Ovary (tissue), 3 donors: ENCODE measurements around the gene AP3S2.

Source experiments
- EP300 ChIP-seq: sonication (generic); formaldehyde crosslinking; IDR thresholded peaks from one replicate; pipeline ENCODE4 v1.6.1; 2017; ENCODE audit warnings: antibody characterized with exemption
- POLR2A ChIP-seq: fragments of 450-650 bp; IDR thresholded peaks from one replicate; pipeline ENCODE4 v1.6.1; 2017; ENCODE audit warnings: antibody characterized with exemption, mild to moderate bottlenecking, moderate library complexity
- TF ChIP-seq, protein P1 (sequence below), 3 donors: fragments of 450-650 bp in 2 of 3; fragments of 200-600 bp in 1 of 3; IDR thresholded peaks; one replicate each; pipeline versions ENCODE4 v1.5.1 to v1.8.0; 2016 to 2022; ENCODE audit warnings: antibody characterized with exemption in 3 of 3, mild to moderate bottlenecking in 1 of 3
- donor health status: DM: no; HTN: no; CAD: no.

DNA sequence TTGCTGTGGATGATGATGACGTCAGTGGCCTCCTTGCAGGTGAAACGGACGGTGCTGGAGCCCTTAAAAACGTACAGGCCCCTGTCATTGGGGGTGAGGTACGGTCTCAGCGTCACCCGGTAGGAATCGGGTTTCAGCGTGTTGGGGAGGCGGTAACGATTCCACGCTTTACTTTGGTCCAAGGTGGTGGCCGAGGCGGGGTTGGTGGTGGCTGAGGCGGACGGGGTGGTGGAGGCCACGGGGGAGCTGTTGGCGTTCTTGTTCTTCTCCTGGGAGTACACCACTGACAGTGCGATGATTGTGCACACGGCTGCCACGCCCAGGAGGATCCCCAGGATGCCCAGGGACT, 87.6 kb downstream of the AP3S2 start:
- TF ChIP-seq, protein P1, sequence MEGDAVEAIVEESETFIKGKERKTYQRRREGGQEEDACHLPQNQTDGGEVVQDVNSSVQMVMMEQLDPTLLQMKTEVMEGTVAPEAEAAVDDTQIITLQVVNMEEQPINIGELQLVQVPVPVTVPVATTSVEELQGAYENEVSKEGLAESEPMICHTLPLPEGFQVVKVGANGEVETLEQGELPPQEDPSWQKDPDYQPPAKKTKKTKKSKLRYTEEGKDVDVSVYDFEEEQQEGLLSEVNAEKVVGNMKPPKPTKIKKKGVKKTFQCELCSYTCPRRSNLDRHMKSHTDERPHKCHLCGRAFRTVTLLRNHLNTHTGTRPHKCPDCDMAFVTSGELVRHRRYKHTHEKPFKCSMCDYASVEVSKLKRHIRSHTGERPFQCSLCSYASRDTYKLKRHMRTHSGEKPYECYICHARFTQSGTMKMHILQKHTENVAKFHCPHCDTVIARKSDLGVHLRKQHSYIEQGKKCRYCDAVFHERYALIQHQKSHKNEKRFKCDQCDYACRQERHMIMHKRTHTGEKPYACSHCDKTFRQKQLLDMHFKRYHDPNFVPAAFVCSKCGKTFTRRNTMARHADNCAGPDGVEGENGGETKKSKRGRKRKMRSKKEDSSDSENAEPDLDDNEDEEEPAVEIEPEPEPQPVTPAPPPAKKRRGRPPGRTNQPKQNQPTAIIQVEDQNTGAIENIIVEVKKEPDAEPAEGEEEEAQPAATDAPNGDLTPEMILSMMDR (IDR thresholded peaks at IDR 0.05), result no peak
- TF ChIP-seq POLR2A (no peak), EP300 (no peak)
